Right renal cortex interstitium (tissue), 3 donors: ENCODE measurements around the gene ZNF560. TPM values are rescaled to one million over a fixed set of nuclear protein-coding genes. Genes with fewer than 3 reads are reported as not detected.
A peak's percentile ranks its signal among the peaks of the same experiment; 100 is the strongest.
"Not testable (repeated sequence)": the region's sequence is repeated elsewhere in the genome, so short reads cannot be mapped to it uniquely, and the experiment has no call there.

Experiments
- DNase-seq, 3 donors: peaks; one replicate each; pipeline ENCODE4 v3.0.0-alpha.2; 2013; ENCODE audit warnings: low read depth in 3 of 3, low spot score in 2 of 3
- polyA plus RNA-seq, 3 donors: library from polyadenylated mRNA; unstranded; fragments of 120-200 nt; gene quantifications; one replicate each; pipeline ENCODE4 v1.2.1, GENCODE V29; 2013; ENCODE audit not compliant: insufficient read length in 3 of 3

Gene ZNF560
- polyA plus RNA-seq, result 1 to 10 TPM in 1 of 3 donors, under 1 TPM in 2; 0.50 to 1.2 (median 0.83) TPM

GRCh38 chr19:9498183-9498902 is at the start of gene ZNF560:
TSS of gene ZNF560 (minus strand) at chr19:9498616. CDS start at chr19:9475313, 23,303 bp downstream.
- peak in 2 of 3 donors; percentile 4 to 6 for DNase-seq

GRCh38 chr19:9547870-9548269 is 49.5 kb upstream of the ZNF560 start:
- DNase-seq, result no peak

GRCh38 chr19:9541281-9541680 is 42.9 kb upstream of the ZNF560 start:
- not testable (repeated sequence) for DNase-seq

GRCh38 chr19:9539921-9540320 is 41.5 kb upstream of the ZNF560 start:
- DNase-seq, result not testable (repeated sequence)

GRCh38 chr19:9539201-9539600 is 40.8 kb upstream of the ZNF560 start:
- DNase-seq, result not testable (repeated sequence)

GRCh38 chr19:9538183-9539058 is 40.0 kb upstream of the ZNF560 start, which contains the start of gene ZNF426:
TSS of gene ZNF426 (minus strand) at chr19:9538645. CDS start at chr19:9536232, 2,413 bp downstream.
- peak; percentile 84 to 92 (median 85) for DNase-seq

GRCh38 chr19:9535934-9536333 is 37.5 kb upstream of the ZNF560 start:
- DNase-seq, result no peak

GRCh38 chr19:9531933-9532332 is 33.5 kb upstream of the ZNF560 start:
- DNase-seq, result no peak

- no peak for DNase-seq
Observed at GRCh38 chr19:9528757-9529336, 30.4 kb upstream of the ZNF560 start.

- no peak for DNase-seq
Observed at GRCh38 chr19:9523885-9524474, 25.6 kb upstream of the ZNF560 start.

GRCh38 chr19:9507285-9507684 is 8.9 kb upstream of the ZNF560 start:
- no peak for DNase-seq

GRCh38 chr19:9500796-9501195 is 2.4 kb upstream of the ZNF560 start:
- no peak for DNase-seq

GRCh38 chr19:9494096-9494495 is 4.3 kb downstream of the ZNF560 start:
- DNase-seq, result no peak

- no peak for DNase-seq
Observed at GRCh38 chr19:9487016-9487415, 11.4 kb downstream of the ZNF560 start.

GRCh38 chr19:9485140-9485539 is 13.3 kb downstream of the ZNF560 start:
- DNase-seq, result no peak

GRCh38 chr19:9474975-9475374 is 23.4 kb downstream of the ZNF560 start:
- no peak for DNase-seq

- DNase-seq, result no peak
Observed at GRCh38 chr19:9467161-9467560, 31.3 kb downstream of the ZNF560 start.

- DNase-seq, result no peak
Observed at GRCh38 chr19:9461938-9462337, 36.5 kb downstream of the ZNF560 start.

GRCh38 chr19:9456018-9456689 is 42.3 kb downstream of the ZNF560 start:
- DNase-seq, result no peak

GRCh38 chr19:9453953-9454352 is 44.5 kb downstream of the ZNF560 start:
- DNase-seq, result no peak
